HCT116 (cell line): ENCODE measurements around the gene CFAP46. TPM values are rescaled to one million over a fixed set of nuclear protein-coding genes. Genes with fewer than 3 reads are reported as not detected.

Experiments used
- ATAC-seq: fragments of 200-7000 bp; cut with Tn5 transposase; 2 replicates; pipeline ENCODE4 v1.9.1; 2020; ENCODE audit warnings: mild to moderate bottlenecking, moderate library complexity
- BruUV-seq: library from RNA; stranded (reverse); fragments of 400-500 nt; replicated peaks from 2 replicates; lab custom pipeline; 2021; lab: Mats Ljungman, UMichigan
- CTCF ChIA-PET: fragments of 300-600 bp; sonication (Branson Sonifier 250); formaldehyde crosslinking; loops from one replicate; lab custom pipeline; 2021; ENCODE audit warnings: antibody characterized with exemption; lab: Charles Lee
- POLR2A ChIA-PET: fragments of 300-600, 350-600 bp; sonication (Branson Sonifier 250); formaldehyde crosslinking; loops from one replicate; lab custom pipeline; 2021; ENCODE audit warnings: antibody characterized with exemption; lab: Charles Lee
- RAD21 ChIA-PET, 2 experiments: fragments of 300-600 bp; sonication (Branson Sonifier 250); formaldehyde crosslinking; loops; one replicate each; lab custom pipeline; 2023; ENCODE audit warnings: low total read pairs in 2 of 2; ENCODE audit not compliant: uncharacterized antibody in 2 of 2, unreplicated experiment in 2 of 2, low non-redundant PET in 1 of 2; lab: Charles Lee
- DNase-seq: peaks from one replicate; pipeline ENCODE4 v3.0.0-alpha.2; 2010; ENCODE audit warnings: low read depth, low spot score
- H2AFZ ChIP-seq: fragments of 200-600 bp; shearing (Covaris generic), sonication (generic); 2 replicates; pipeline ENCODE4 v1.6.1; 2017; ENCODE audit warnings: low read depth, mixed run types, mixed read lengths, antibody characterized with exemption, low read length; ENCODE audit not compliant: poor library complexity, severe bottlenecking
- H3K27ac ChIP-seq: 2 replicates; pipeline ENCODE4 v1.5.1; 2012; ENCODE audit warnings: low read depth, low read length
- H3K27me3 ChIP-seq: fragments of 200-600 bp; sonication (generic); 2 replicates; pipeline ENCODE4 v1.6.1; 2016; ENCODE audit warnings: mixed run types, low read length, mixed read lengths; ENCODE audit not compliant: insufficient read depth
- H3K36me3 ChIP-seq, 2 experiments: fragments of 200-500 bp in 1 of 2; fragments of 200-600 bp in 1 of 2; sonication (Bioruptor generic) in 1 of 2; sonication (generic) in 1 of 2; 2 replicates each; pipeline versions ENCODE4 v1.5.1 to v1.6.1; 2014 to 2016; ENCODE audit warnings: low read length in 2 of 2, inconsistent platforms in 1 of 2, mixed read lengths in 1 of 2, mixed run types in 1 of 2; ENCODE audit not compliant: insufficient read depth in 2 of 2, control insufficient read depth in 1 of 2
- H3K4me1 ChIP-seq, 2 experiments: fragments of 200-600 bp in 1 of 2; sonication (generic) in 1 of 2; 2 replicates each; pipeline versions ENCODE4 v1.5.1 to v1.6.1; 2012 to 2017; ENCODE audit warnings: low read length in 2 of 2, inconsistent platforms in 1 of 2, mild to moderate bottlenecking in 1 of 2, mixed read lengths in 1 of 2, mixed run types in 1 of 2, moderate library complexity in 1 of 2; ENCODE audit not compliant: insufficient read depth in 2 of 2, control insufficient read depth in 1 of 2
- H3K4me2 ChIP-seq: fragments of 200-600 bp; sonication (generic); 2 replicates; pipeline ENCODE4 v1.6.1; 2017; ENCODE audit warnings: mixed run types, low read length, mixed read lengths
- H3K4me3 ChIP-seq, 2 experiments: fragments of 200-600 bp in 1 of 2; sonication (generic) in 1 of 2; replicated peaks in 1 of 2; 2 replicates each; pipeline ENCODE4 v1.5.1; 2011 to 2016; ENCODE audit warnings: low read length in 2 of 2, control low read depth in 1 of 2, low read depth in 1 of 2, mild to moderate bottlenecking in 1 of 2, mixed read lengths in 1 of 2, mixed run types in 1 of 2
- H3K79me2 ChIP-seq: fragments of 200-600 bp; sonication (generic); 2 replicates; pipeline ENCODE4 v1.6.1; 2017; ENCODE audit warnings: mild to moderate bottlenecking, mixed run types, low read length, moderate library complexity, mixed read lengths; ENCODE audit not compliant: insufficient read depth
- H3K9ac ChIP-seq: fragments of 200-600 bp; sonication (generic); 2 replicates; pipeline ENCODE4 v1.6.1; 2016; ENCODE audit warnings: low read length, mixed read lengths
- H3K9me2 ChIP-seq: fragments of 200-600 bp; sonication (generic), shearing (Covaris generic); 2 replicates; pipeline ENCODE4 v1.6.1; 2017; ENCODE audit warnings: mixed run types, mild to moderate bottlenecking, moderate library complexity; ENCODE audit not compliant: insufficient read depth
- H3K9me3 ChIP-seq, 2 experiments: fragments of 200-500 bp in 1 of 2; fragments of 200-600 bp in 1 of 2; sonication (Bioruptor generic) in 1 of 2; sonication (generic) in 1 of 2; 2 replicates each; pipeline ENCODE4 v1.6.1; 2014 to 2017; ENCODE audit warnings: low read length in 2 of 2, mixed read lengths in 2 of 2, inconsistent platforms in 1 of 2, low read depth in 1 of 2, mild to moderate bottlenecking in 1 of 2, mixed run types in 1 of 2, moderate library complexity in 1 of 2; ENCODE audit not compliant: control insufficient read depth in 1 of 2, insufficient read depth in 1 of 2
- H4K20me1 ChIP-seq: fragments of 200-600 bp; sonication (generic), shearing (Covaris generic); 2 replicates; pipeline ENCODE4 v1.6.1; 2017; ENCODE audit warnings: mixed run types, mild to moderate bottlenecking, moderate library complexity; ENCODE audit not compliant: insufficient read depth
- ATF3 ChIP-seq: IDR thresholded peaks from 2 replicates; pipeline ENCODE4 v1.6.1; 2012
- EZH2 ChIP-seq: fragments of 200-600 bp; sonication (generic); IDR thresholded peaks from 2 replicates; pipeline ENCODE4 v1.6.1; 2017; ENCODE audit warnings: antibody characterized with exemption, mixed run types
- FOSL1 ChIP-seq: IDR thresholded peaks from 2 replicates; pipeline ENCODE4 v1.6.1; 2012; ENCODE audit warnings: low read depth
- POLR2A ChIP-seq: IDR thresholded peaks from 2 replicates; pipeline ENCODE4 v1.7.0; 2011; ENCODE audit warnings: borderline replicate concordance; ENCODE audit not compliant: insufficient read depth, insufficient read length; ENCODE audit errors: extremely low read depth
- POLR2AphosphoS5 ChIP-seq: IDR thresholded peaks from 2 replicates; pipeline ENCODE4 v1.6.1; 2011; ENCODE audit warnings: mild to moderate bottlenecking, low read depth, low read length, moderate library complexity
- SIN3A ChIP-seq: IDR thresholded peaks from 2 replicates; pipeline ENCODE4 v1.6.1; 2012; ENCODE audit warnings: low read depth
- SP1 ChIP-seq: IDR thresholded peaks from 2 replicates; pipeline ENCODE4 v1.6.1; 2012; ENCODE audit warnings: low read depth
- SRF ChIP-seq: IDR thresholded peaks from 2 replicates; pipeline ENCODE4 v1.6.1; 2012; ENCODE audit warnings: low read depth
- YY1 ChIP-seq: IDR thresholded peaks from 2 replicates; pipeline ENCODE4 v1.6.1; 2011; ENCODE audit warnings: low read length, low read depth, moderate library complexity, mild to moderate bottlenecking; ENCODE audit not compliant: insufficient replicate concordance; ENCODE audit errors: extremely low read depth
- intact Hi-C: fragments of 100-400 bp; cut with micrococcal nuclease; formaldehyde crosslinking; loops from 2 replicates; pipeline ENCODE4 v1.10.0; 2022
- total RNA-seq: library from RNA; stranded (reverse); gene quantifications from one replicate; pipeline ENCODE4 v1.2.1, GENCODE V29; 2021; ENCODE audit not compliant: unreplicated experiment

CFAP46 gene
- total RNA-seq, 1 experiment from 2014 or later = 1.4 TPM

- Histone ChIP-seq H2AFZ (no peak overlapping the region), H3K79me2 (no peaks in the 10 kb centered on the region), H3K36me3 (no peaks in the 10 kb centered on the region), H3K9me2 (no peaks in the 10 kb centered on the region), H3K9me3 (no peaks in the 10 kb centered on the region)
- ATAC-seq = no peak
- RAD21 ChIA-PET = no interaction called here
- CTCF ChIA-PET = no interaction called here
- TF ChIP-seq FOSL1 = no peak
- no peak for TF ChIP-seq POLR2A
- TF ChIP-seq, all 23 proteins: peak for 0
- intact Hi-C loops = loop anchor here (10.0 kb wide), 1 partner anchor 346 kb away; no protein-coding TSS in a partner anchor
- Histone ChIP-seq H4K20me1 (no peaks in the 10 kb centered on the region), H3K4me2 (no peak overlapping the region), H3K9ac (no peak overlapping the region), H3K27ac (no peak overlapping the region), H3K4me3 (no peak overlapping the region), H3K4me1 (peaks cover 11 to 18% of the 10 kb centered on the region in 2 experiments; a peak in 3 of 4 replicates), H3K27me3 (no peaks in the 10 kb centered on the region)
- POLR2A ChIA-PET = no interaction called here
- no peak for DNase-seq
- no TSS peak for BruUV-seq
Measured at GRCh38 chr10:132908621-132909295, 33.6 kb downstream of the CFAP46 start.

GRCh38 chr10:132907821-132908620, 34.3 kb downstream of the CFAP46 start:
- intact Hi-C loops = loop anchor here (10.0 kb wide), 1 partner anchor 347 kb away; no protein-coding TSS in a partner anchor
- Histone ChIP-seq H3K4me2 (no peak overlapping the region), H3K9ac (no peak overlapping the region), H3K4me1 (peaks cover 11 to 18% of the 10 kb centered on the region in 2 experiments; a peak in 3 of 4 replicates), H3K9me3 (no peaks in the 10 kb centered on the region), H3K9me2 (no peaks in the 10 kb centered on the region), H2AFZ (no peak overlapping the region), H3K36me3 (no peaks in the 10 kb centered on the region), H3K27me3 (no peaks in the 10 kb centered on the region), H3K79me2 (no peaks in the 10 kb centered on the region), H3K27ac (no peak overlapping the region), H3K4me3 (no peak overlapping the region)
- ChIA-PET RAD21 (no interaction called here), POLR2A (no interaction called here), CTCF (no interaction called here)
- ATAC-seq (no peak), DNase-seq (no peak)
- no TSS peak for BruUV-seq
- TF ChIP-seq FOSL1 (no peak), YY1 (no peak), ATF3 (no peak), SRF (no peak), SIN3A (no peak), EZH2 (no peak), SP1 (no peak), POLR2AphosphoS5 (no peak), POLR2A (no peak)
- TF ChIP-seq, all 23 proteins: peak for 0
- no peaks in the 10 kb centered on the region for H4K20me1 ChIP-seq
